Right lobe of liver (tissue), 6 donors: ENCODE results near the gene INTS7. TPM values are rescaled to one million over a fixed set of nuclear protein-coding genes. Genes with fewer than 3 reads are reported as not detected.
A peak's percentile ranks its signal among the peaks of the same experiment; 100 is the strongest.

Experiments
- ATAC-seq, 4 donors: fragments of 200-7000 bp; cut with Tn5 transposase; one replicate each; pipeline ENCODE4 v1.9.1; 2020; ENCODE audit warnings: mild to moderate bottlenecking in 4 of 4, moderate library complexity in 4 of 4
- DNase-seq, 3 donors: peaks; one replicate each; pipeline ENCODE4 v3.0.0-alpha.2; 2020
- H3K27ac ChIP-seq, 3 donors: fragments of 200-600 bp; one replicate each; pipeline ENCODE4 v1.8.0; 2022
- H3K27me3 ChIP-seq, 2 donors: fragments of 200-600 bp; one replicate each; pipeline ENCODE4 v1.8.0; 2022
- H3K36me3 ChIP-seq, 4 donors: fragments of 200-600 bp; sonication (generic) in 1 of 4; one replicate each; pipeline versions ENCODE4 v1.5.1 to v1.8.0; 2017 to 2022; ENCODE audit warnings: control low read depth in 1 of 4
- H3K4me1 ChIP-seq, 4 donors: fragments of 200-600 bp; sonication (generic) in 1 of 4; one replicate each; pipeline versions ENCODE4 v1.5.1 to v1.8.0; 2017 to 2022; ENCODE audit warnings: control low read depth in 1 of 4
- H3K4me3 ChIP-seq, 3 donors: fragments of 200-600 bp; one replicate each; pipeline ENCODE4 v1.8.0; 2022
- H3K9me3 ChIP-seq, 4 donors: fragments of 200-600 bp; sonication (generic) in 1 of 4; one replicate each; pipeline versions ENCODE4 v1.5.1 to v1.8.0; 2017 to 2022; ENCODE audit warnings: control low read depth in 1 of 4
- CTCF ChIP-seq, 4 donors: fragments of 200-600 bp in 3 of 4; fragments of 450-650 bp in 1 of 4; IDR thresholded peaks; one replicate each; pipeline versions ENCODE4 v1.5.1 to v1.8.0; 2016 to 2022; ENCODE audit warnings: antibody characterized with exemption in 4 of 4, mild to moderate bottlenecking in 2 of 4
- POLR2A ChIP-seq: fragments of 450-650 bp; IDR thresholded peaks from one replicate; pipeline ENCODE4 v1.6.1; 2017; ENCODE audit warnings: antibody characterized with exemption, mild to moderate bottlenecking
- WGBS: methylation state at CpG from one replicate; pipeline ENCODE4 v1.1.6; 2018; ENCODE audit warnings: low coverage, low lambda C conversion rate; ENCODE audit not compliant: insufficient coverage; ENCODE audit errors: missing lambda C conversion rate; 5-methylcytosine and 5-hydroxymethylcytosine counted together
- intact Hi-C, 2 donors: fragments of 100-400 bp; cut with DNase I; formaldehyde crosslinking; loops; one replicate each; pipeline versions ENCODE4 v1.11.2 to v1.14.1; 2022
- microRNA-seq, 2 donors: library from miRNA; unstranded; fragments of <30 nt; microRNA quantifications; one replicate each; pipeline ENCODE4, GENCODE V29; 2019 to 2020
- small RNA-seq, 2 experiments: library from RNA; depleted of rRNA; stranded (forward); fragments of <200 nt; gene quantifications; one replicate each; pipeline ENCODE3, GENCODE V24; 2016
- total RNA-seq, 6 experiments: library from RNA; depleted of rRNA in 2 of 6; stranded (reverse); fragments of >200 nt in 2 of 6; fragmentation: NEBNext Ultra II Directional in 3 of 6; extraction: Animal tissue kit (Norgen Biotek cat#: 25700) in 3 of 6; gene quantifications; one replicate each; pipeline versions ENCODE4 v1.1.0 to v1.2.4, GENCODE V29; 2016 to 2023
- donor health status: DM: no; HTN: yes; CAD: no.
- donor health status: DM: no; HTN: no; CAD: no.
- donor health status: DM: no; HTN: no; CAD: no.
- donor health status: DM: no; HTN: yes; CAD: no.
- donor health status: DM: no; HTN: yes; CAD: no.

Gene INTS7
- total RNA-seq, 6 experiments from 2014 or later = 5.9 to 14.2 (median 9.6) TPM

GRCh38 chr1:211892577-211892976 is 142.8 kb downstream of the INTS7 start:
- no peaks in the 10 kb centered on the region for H3K27me3 ChIP-seq
- peaks cover 0 to 55% (median 17%) of the 10 kb centered on the region in 4 donors for H3K4me1 ChIP-seq
- H3K36me3 ChIP-seq = no peaks in the 10 kb centered on the region
- no peak overlapping the region for H3K4me3 ChIP-seq
- ATAC-seq (peak; percentile 55 to 74 (median 71)), DNase-seq (peak; percentile 70 to 83 (median 81))
- H3K9me3 ChIP-seq = no peaks in the 10 kb centered on the region
- peak overlapping the region in 2 of 3 donors; percentile 20 to 40 for H3K27ac ChIP-seq
- no peak for TF ChIP-seq CTCF (IDR thresholded peaks at IDR 0.05)
- TF ChIP-seq POLR2A = no peak
- 22% methylated on average over 3 of the region's 3 CpGs for WGBS
- intact Hi-C loops = no loop called here

- DNase-seq (no peak), ATAC-seq (peak in 2 of 4 donors; percentile 5 to 33)
- H3K27ac ChIP-seq = peak overlapping the region in 2 of 3 donors; percentile 29 to 40
- H3K4me3 ChIP-seq = no peak overlapping the region
- 10% methylated on average over 1 of the region's 1 CpG for WGBS
- no peaks in the 10 kb centered on the region for H3K36me3 ChIP-seq
- no peaks in the 10 kb centered on the region for H3K27me3 ChIP-seq
- H3K9me3 ChIP-seq = no peaks in the 10 kb centered on the region
- peaks cover 0 to 62% (median 20%) of the 10 kb centered on the region in 4 donors for H3K4me1 ChIP-seq
- no peak for TF ChIP-seq POLR2A
- no peak for TF ChIP-seq CTCF (IDR thresholded peaks at IDR 0.05)
- intact Hi-C loops = no loop called here
Observed at GRCh38 chr1:211891708-211892107, 143.6 kb downstream of the INTS7 start.

Small RNAs within 50 kb of the gene (microRNA-seq; reads per million reads assigned to microRNA genes)
- gene MIR3122 = 0 to 0.29 reads per million in 2 donors

Small RNAs within 50 kb of the gene (small RNA-seq; reads per million reads assigned to genes)
- 0 reads per million in 2 experiments for gene MIR3122
- 0 reads per million in 2 experiments for gene RF00568

Other genes starting within 250 kb of the INTS7 start
- gene LPGAT1, start 204.8 kb downstream of the INTS7 start, total RNA-seq = 100 to 1,000 TPM in 1 of 6 experiments, 10 to 100 TPM in 5; 32.0 to 141 (median 55.7) TPM
- gene DTL, start 191 bp upstream of the INTS7 start, total RNA-seq = 10 to 100 TPM in 1 of 6 experiments, 1 to 10 TPM in 2, under 1 TPM in 3; 0.07 to 12.2 (median 0.94) TPM
- 10 to 100 TPM; 28.5 to 57.2 (median 33.3) TPM for gene PPP2R5A, start 249.9 kb upstream of the INTS7 start, total RNA-seq